HCT116 (cell line): Measurements from ENCODE around the gene YWHAQ. TPM values are rescaled to one million over a fixed set of nuclear protein-coding genes. Genes with fewer than 3 reads are reported as not detected.
A peak's percentile ranks its signal among the peaks of the same experiment; 100 is the strongest.

Source experiments
- ATAC-seq: fragments of 200-7000 bp; cut with Tn5 transposase; 2 replicates; pipeline ENCODE4 v1.9.1; 2020; ENCODE audit warnings: mild to moderate bottlenecking, moderate library complexity
- BruUV-seq: library from RNA; stranded (reverse); fragments of 400-500 nt; replicated peaks from 2 replicates; lab custom pipeline; 2021; lab: Mats Ljungman, UMichigan
- CTCF ChIA-PET: fragments of 300-600 bp; sonication (Branson Sonifier 250); formaldehyde crosslinking; loops from one replicate; lab custom pipeline; 2021; ENCODE audit warnings: antibody characterized with exemption; lab: Charles Lee
- POLR2A ChIA-PET: fragments of 300-600, 350-600 bp; sonication (Branson Sonifier 250); formaldehyde crosslinking; loops from one replicate; lab custom pipeline; 2021; ENCODE audit warnings: antibody characterized with exemption; lab: Charles Lee
- RAD21 ChIA-PET, 2 experiments: fragments of 300-600 bp; sonication (Branson Sonifier 250); formaldehyde crosslinking; loops; one replicate each; lab custom pipeline; 2023; ENCODE audit warnings: low total read pairs in 2 of 2; ENCODE audit not compliant: uncharacterized antibody in 2 of 2, unreplicated experiment in 2 of 2, low non-redundant PET in 1 of 2; lab: Charles Lee
- DNase-seq: peaks from one replicate; pipeline ENCODE4 v3.0.0-alpha.2; 2010; ENCODE audit warnings: low read depth, low spot score
- H2AFZ ChIP-seq: fragments of 200-600 bp; shearing (Covaris generic), sonication (generic); 2 replicates; pipeline ENCODE4 v1.6.1; 2017; ENCODE audit warnings: low read depth, mixed run types, mixed read lengths, antibody characterized with exemption, low read length; ENCODE audit not compliant: poor library complexity, severe bottlenecking
- H3K27ac ChIP-seq: 2 replicates; pipeline ENCODE4 v1.5.1; 2012; ENCODE audit warnings: low read depth, low read length
- H3K27me3 ChIP-seq: fragments of 200-600 bp; sonication (generic); 2 replicates; pipeline ENCODE4 v1.6.1; 2016; ENCODE audit warnings: mixed run types, low read length, mixed read lengths; ENCODE audit not compliant: insufficient read depth
- H3K36me3 ChIP-seq, 2 experiments: fragments of 200-500 bp in 1 of 2; fragments of 200-600 bp in 1 of 2; sonication (Bioruptor generic) in 1 of 2; sonication (generic) in 1 of 2; 2 replicates each; pipeline versions ENCODE4 v1.5.1 to v1.6.1; 2014 to 2016; ENCODE audit warnings: low read length in 2 of 2, inconsistent platforms in 1 of 2, mixed read lengths in 1 of 2, mixed run types in 1 of 2; ENCODE audit not compliant: insufficient read depth in 2 of 2, control insufficient read depth in 1 of 2
- H3K4me1 ChIP-seq, 2 experiments: fragments of 200-600 bp in 1 of 2; sonication (generic) in 1 of 2; 2 replicates each; pipeline versions ENCODE4 v1.5.1 to v1.6.1; 2012 to 2017; ENCODE audit warnings: low read length in 2 of 2, inconsistent platforms in 1 of 2, mild to moderate bottlenecking in 1 of 2, mixed read lengths in 1 of 2, mixed run types in 1 of 2, moderate library complexity in 1 of 2; ENCODE audit not compliant: insufficient read depth in 2 of 2, control insufficient read depth in 1 of 2
- H3K4me2 ChIP-seq: fragments of 200-600 bp; sonication (generic); 2 replicates; pipeline ENCODE4 v1.6.1; 2017; ENCODE audit warnings: mixed run types, low read length, mixed read lengths
- H3K4me3 ChIP-seq, 2 experiments: fragments of 200-600 bp in 1 of 2; sonication (generic) in 1 of 2; replicated peaks in 1 of 2; 2 replicates each; pipeline ENCODE4 v1.5.1; 2011 to 2016; ENCODE audit warnings: low read length in 2 of 2, control low read depth in 1 of 2, low read depth in 1 of 2, mild to moderate bottlenecking in 1 of 2, mixed read lengths in 1 of 2, mixed run types in 1 of 2
- H3K79me2 ChIP-seq: fragments of 200-600 bp; sonication (generic); 2 replicates; pipeline ENCODE4 v1.6.1; 2017; ENCODE audit warnings: mild to moderate bottlenecking, mixed run types, low read length, moderate library complexity, mixed read lengths; ENCODE audit not compliant: insufficient read depth
- H3K9ac ChIP-seq: fragments of 200-600 bp; sonication (generic); 2 replicates; pipeline ENCODE4 v1.6.1; 2016; ENCODE audit warnings: low read length, mixed read lengths
- H3K9me2 ChIP-seq: fragments of 200-600 bp; sonication (generic), shearing (Covaris generic); 2 replicates; pipeline ENCODE4 v1.6.1; 2017; ENCODE audit warnings: mixed run types, mild to moderate bottlenecking, moderate library complexity; ENCODE audit not compliant: insufficient read depth
- H3K9me3 ChIP-seq, 2 experiments: fragments of 200-500 bp in 1 of 2; fragments of 200-600 bp in 1 of 2; sonication (Bioruptor generic) in 1 of 2; sonication (generic) in 1 of 2; 2 replicates each; pipeline ENCODE4 v1.6.1; 2014 to 2017; ENCODE audit warnings: low read length in 2 of 2, mixed read lengths in 2 of 2, inconsistent platforms in 1 of 2, low read depth in 1 of 2, mild to moderate bottlenecking in 1 of 2, mixed run types in 1 of 2, moderate library complexity in 1 of 2; ENCODE audit not compliant: control insufficient read depth in 1 of 2, insufficient read depth in 1 of 2
- H4K20me1 ChIP-seq: fragments of 200-600 bp; sonication (generic), shearing (Covaris generic); 2 replicates; pipeline ENCODE4 v1.6.1; 2017; ENCODE audit warnings: mixed run types, mild to moderate bottlenecking, moderate library complexity; ENCODE audit not compliant: insufficient read depth
- CTCF ChIP-seq, 3 experiments: fragments of 200-600 bp in 1 of 3; sonication (generic) in 1 of 3; IDR thresholded peaks in 2 of 3; conservative IDR thresholded peaks in 1 of 3; 2 replicates each; pipeline ENCODE4 v1.5.1; 2012 to 2017; ENCODE audit warnings: low read depth in 2 of 3, low read length in 2 of 3, antibody characterized with exemption in 1 of 3, borderline replicate concordance in 1 of 3, control low read depth in 1 of 3, mild to moderate bottlenecking in 1 of 3, mixed read lengths in 1 of 3, mixed run types in 1 of 3, moderate library complexity in 1 of 3; ENCODE audit not compliant: insufficient read depth in 1 of 3
- ELF1 ChIP-seq: IDR thresholded peaks from 2 replicates; pipeline ENCODE4 v1.6.1; 2012; ENCODE audit warnings: low read depth, borderline replicate concordance
- RAD21 ChIP-seq: IDR thresholded peaks from 2 replicates; pipeline ENCODE4 v1.6.1; 2012; ENCODE audit warnings: low read depth, mild to moderate bottlenecking
- SIN3A ChIP-seq: IDR thresholded peaks from 2 replicates; pipeline ENCODE4 v1.6.1; 2012; ENCODE audit warnings: low read depth
- SRF ChIP-seq: IDR thresholded peaks from 2 replicates; pipeline ENCODE4 v1.6.1; 2012; ENCODE audit warnings: low read depth
- ZFX ChIP-seq: fragments of 450-650 bp; IDR thresholded peaks from 2 replicates; pipeline ENCODE4 v1.6.1; 2017
- ZNF274 ChIP-seq: fragments of 200-500 bp; sonication (Bioruptor generic); IDR thresholded peaks from 2 replicates; pipeline ENCODE4 v1.6.1; 2014; ENCODE audit warnings: mild to moderate bottlenecking, low read depth, low read length, inconsistent platforms
- intact Hi-C: fragments of 100-400 bp; cut with micrococcal nuclease; formaldehyde crosslinking; loops from 2 replicates; pipeline ENCODE4 v1.10.0; 2022
- total RNA-seq: library from RNA; stranded (reverse); gene quantifications from one replicate; pipeline ENCODE4 v1.2.1, GENCODE V29; 2021; ENCODE audit not compliant: unreplicated experiment

YWHAQ gene
- total RNA-seq, 1 experiment from 2014 or later: 365 TPM

DNA sequence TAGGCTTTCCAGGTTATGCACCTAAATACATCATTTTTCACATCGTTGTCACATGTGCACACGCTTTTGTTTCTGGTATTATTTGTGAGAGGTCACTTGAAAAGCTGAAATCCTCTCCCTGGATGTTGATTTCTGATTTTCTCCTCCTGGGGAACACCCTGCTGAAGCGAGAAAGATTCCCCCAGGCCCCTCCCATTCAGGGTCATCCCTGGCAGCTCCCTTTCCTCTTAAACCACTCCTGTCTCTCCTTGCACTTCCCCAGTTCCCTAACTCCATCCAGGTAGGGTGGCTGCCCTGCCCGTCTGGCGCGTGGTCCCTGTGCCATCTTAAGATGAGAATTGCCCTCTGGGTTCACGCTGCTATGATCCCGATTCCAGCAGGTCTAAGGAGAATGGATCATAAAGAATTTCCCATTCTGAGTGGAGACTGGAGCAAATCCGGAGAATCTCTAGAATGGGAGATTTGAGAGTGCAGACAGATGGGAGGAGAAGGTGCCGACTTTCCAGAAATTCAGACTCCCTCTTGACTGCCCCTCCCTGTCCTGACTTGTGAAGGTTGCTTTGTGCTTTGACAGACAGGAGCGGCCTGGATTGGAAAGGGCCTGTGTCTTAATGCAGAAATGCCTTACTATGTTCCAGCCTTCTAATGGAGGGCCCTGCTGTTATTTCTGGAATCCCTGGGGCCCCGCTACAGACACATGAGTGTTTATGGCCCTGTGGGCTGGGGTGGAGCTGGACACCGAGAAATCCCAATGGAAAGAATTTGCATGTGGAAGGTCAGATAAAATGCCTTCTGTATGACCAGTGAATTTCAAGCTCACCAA, 1.3 kb upstream of the YWHAQ start:
- Histone ChIP-seq H3K27me3 (no peaks in the 10 kb centered on the region), H3K9ac (peak overlapping the region; percentile 37; the same call in 1 of the 2 replicates), H4K20me1 (peaks cover 15% of the 10 kb centered on the region; the same call in 1 of the 2 replicates), H3K4me2 (peak overlapping the region; percentile 78), H3K4me3 (no peak overlapping the region), H3K79me2 (peaks cover 33% of the 10 kb centered on the region), H3K4me1 (peaks cover 13 to 37% of the 10 kb centered on the region in 2 experiments; a peak in 3 of 4 replicates), H2AFZ (no peak overlapping the region), H3K36me3 (peaks cover 6 to 23% of the 10 kb centered on the region in 2 experiments), H3K27ac (no peak overlapping the region), H3K9me3 (no peaks in the 10 kb centered on the region), H3K9me2 (no peaks in the 10 kb centered on the region)
- DNase-seq: no peak
- ATAC-seq: no peak
- CTCF ChIA-PET: interaction anchor here (1.4 kb wide), 1 partner anchor 139 kb away, joined by 4 read pairs; no protein-coding TSS in a partner anchor
- RAD21 ChIA-PET: no interaction called here
- POLR2A ChIA-PET: interaction anchor here (1.4 to 2.0 kb wide), 2 partner anchors 12 to 138 kb away, joined by 5 to 8 read pairs; no protein-coding TSS in a partner anchor
- intact Hi-C loops: loop anchor here (2.0 to 5.0 kb wide), 2 partner anchors 73 to 120 kb away; no protein-coding TSS in a partner anchor
- no TSS peak for BruUV-seq
- no peak for TF ChIP-seq ZFX
- TF ChIP-seq RAD21: no peak
- no peak for TF ChIP-seq SRF
- no peak for TF ChIP-seq SIN3A
- no peak for TF ChIP-seq ELF1
- TF ChIP-seq CTCF (IDR thresholded peaks at IDR 0.05 in 2 of 3, conservative IDR thresholded peaks at IDR 0.05 in 1 of 3; ENCODE audit: borderline replicate concordance in 1 of 3, insufficient read depth in 1 of 3, low read depth in 2 of 3, low read length in 2 of 3): no peak
- no peak for TF ChIP-seq ZNF274
